KMS-11 (cell line): ENCODE data around the gene ECHS1.

Experiments used
- H2AFZ ChIP-seq: fragments of 200-600 bp; sonication (generic); 2 replicates; pipeline ENCODE4 v1.6.1; 2016; ENCODE audit warnings: antibody characterized with exemption, mixed run types, low read depth
- H3K27ac ChIP-seq: fragments of 200-600 bp; sonication (generic); 2 replicates; pipeline ENCODE4 v1.6.1; 2016; ENCODE audit warnings: mild to moderate bottlenecking, mixed run types
- H3K27me3 ChIP-seq: fragments of 200-600 bp; sonication (generic); 2 replicates; pipeline ENCODE4 v1.6.1; 2017; ENCODE audit warnings: mild to moderate bottlenecking, low read depth, mixed run types, moderate library complexity; ENCODE audit not compliant: insufficient read depth
- H3K36me3 ChIP-seq: fragments of 200-600 bp; sonication (generic); 2 replicates; pipeline ENCODE4 v1.6.1; 2017; ENCODE audit warnings: mild to moderate bottlenecking, mixed run types; ENCODE audit not compliant: insufficient read depth
- H3K4me1 ChIP-seq: fragments of 200-600 bp; sonication (generic); 2 replicates; pipeline ENCODE4 v1.6.1; 2016; ENCODE audit warnings: mild to moderate bottlenecking, low read depth, mixed run types; ENCODE audit not compliant: poor library complexity, severe bottlenecking
- H3K4me2 ChIP-seq: fragments of 200-600 bp; sonication (generic); 2 replicates; pipeline ENCODE4 v1.7.0; 2016; ENCODE audit warnings: mild to moderate bottlenecking, mixed run types
- H3K4me3 ChIP-seq: fragments of 200-600 bp; sonication (generic); IDR thresholded peaks from 2 replicates; pipeline ENCODE4 v1.6.1; 2017; ENCODE audit warnings: low read depth, low read length, mixed read lengths; ENCODE audit not compliant: insufficient read depth
- H3K79me2 ChIP-seq: fragments of 200-600 bp; sonication (generic); 2 replicates; pipeline ENCODE4 v1.6.1; 2016; ENCODE audit warnings: low read depth, mixed run types; ENCODE audit not compliant: insufficient read depth
- H3K9ac ChIP-seq: fragments of 200-600 bp; sonication (generic); 2 replicates; pipeline ENCODE4 v1.6.1; 2016; ENCODE audit warnings: mild to moderate bottlenecking, mixed run types
- H4K20me1 ChIP-seq: fragments of 200-600 bp; sonication (generic); 2 replicates; pipeline ENCODE4 v1.6.1; 2016; ENCODE audit warnings: mild to moderate bottlenecking, mixed run types; ENCODE audit not compliant: insufficient read depth
- TF ChIP-seq, protein P1 (sequence below): fragments of 200-600 bp; sonication (generic); conservative IDR thresholded peaks from 2 replicates; pipeline ENCODE4 v1.6.1; 2017; ENCODE audit warnings: low read depth, mild to moderate bottlenecking, antibody characterized with exemption, low read length, moderate library complexity, mixed read lengths

ECHS1 gene

GRCh38 chr10:133412381-133412711 lies 39.2 kb upstream of the ECHS1 start:
- Histone ChIP-seq H3K79me2 (no peaks in the 10 kb centered on the region; the same call in 1 of the 2 replicates), H3K4me1 (no peaks in the 10 kb centered on the region)
- TF ChIP-seq, protein P1, sequence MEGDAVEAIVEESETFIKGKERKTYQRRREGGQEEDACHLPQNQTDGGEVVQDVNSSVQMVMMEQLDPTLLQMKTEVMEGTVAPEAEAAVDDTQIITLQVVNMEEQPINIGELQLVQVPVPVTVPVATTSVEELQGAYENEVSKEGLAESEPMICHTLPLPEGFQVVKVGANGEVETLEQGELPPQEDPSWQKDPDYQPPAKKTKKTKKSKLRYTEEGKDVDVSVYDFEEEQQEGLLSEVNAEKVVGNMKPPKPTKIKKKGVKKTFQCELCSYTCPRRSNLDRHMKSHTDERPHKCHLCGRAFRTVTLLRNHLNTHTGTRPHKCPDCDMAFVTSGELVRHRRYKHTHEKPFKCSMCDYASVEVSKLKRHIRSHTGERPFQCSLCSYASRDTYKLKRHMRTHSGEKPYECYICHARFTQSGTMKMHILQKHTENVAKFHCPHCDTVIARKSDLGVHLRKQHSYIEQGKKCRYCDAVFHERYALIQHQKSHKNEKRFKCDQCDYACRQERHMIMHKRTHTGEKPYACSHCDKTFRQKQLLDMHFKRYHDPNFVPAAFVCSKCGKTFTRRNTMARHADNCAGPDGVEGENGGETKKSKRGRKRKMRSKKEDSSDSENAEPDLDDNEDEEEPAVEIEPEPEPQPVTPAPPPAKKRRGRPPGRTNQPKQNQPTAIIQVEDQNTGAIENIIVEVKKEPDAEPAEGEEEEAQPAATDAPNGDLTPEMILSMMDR: no peak

GRCh38 chr10:133411523-133412380 lies 38.6 kb upstream of the ECHS1 start:
- Histone ChIP-seq H3K4me3 (no peak overlapping the region), H3K36me3 (no peaks in the 10 kb centered on the region; the same call in 1 of the 2 replicates)
- TF ChIP-seq, protein P1: no peak

More at GRCh38 chr10:133412381-133412711, 39.2 kb upstream of the ECHS1 start:
- no peak overlapping the region for H3K27ac ChIP-seq
- no peak overlapping the region for H3K9ac ChIP-seq
- no peaks in the 10 kb centered on the region for H4K20me1 ChIP-seq
- no peak overlapping the region for H3K4me3 ChIP-seq
- no peaks in the 10 kb centered on the region for H3K27me3 ChIP-seq
- H2AFZ ChIP-seq: no peak overlapping the region
- no peak overlapping the region for H3K4me2 ChIP-seq
- H3K36me3 ChIP-seq: no peaks in the 10 kb centered on the region; the same call in 1 of the 2 replicates

DNA sequence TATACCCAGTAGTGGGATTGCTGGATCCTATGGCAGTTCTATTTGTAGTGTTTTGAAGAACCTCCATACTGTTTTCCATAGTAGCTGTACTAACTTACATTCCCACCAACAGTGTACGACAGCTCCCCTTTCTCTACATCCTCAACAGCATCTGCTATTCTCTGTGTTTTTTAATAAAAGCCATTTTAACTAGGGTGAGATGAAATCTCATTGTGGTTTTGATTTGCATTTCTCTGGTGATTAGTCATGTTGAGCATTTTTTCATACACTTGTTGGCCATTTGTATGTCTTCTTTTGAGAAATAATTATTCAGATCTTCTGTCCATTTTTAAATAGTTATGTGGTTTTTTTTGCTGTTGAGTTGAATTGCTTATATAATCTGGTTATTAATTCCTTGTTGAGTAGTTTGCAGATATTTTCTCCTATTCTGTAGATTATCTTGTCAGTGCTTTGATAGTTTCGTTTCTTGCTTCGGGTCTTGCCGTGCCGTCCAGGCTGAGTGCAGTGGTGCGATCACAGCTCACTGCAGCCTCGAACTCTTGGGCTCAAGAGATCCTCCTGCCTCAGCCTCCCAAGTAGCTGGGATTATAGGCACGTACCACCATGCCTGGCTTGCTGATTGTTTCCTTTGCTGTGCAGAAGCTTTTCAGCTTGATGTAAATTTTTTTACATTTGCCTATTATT lies 32.8 kb upstream of the ECHS1 start:
- Histone ChIP-seq H3K4me3 (no peak overlapping the region), H3K79me2 (no peaks in the 10 kb centered on the region; the same call in none of the 2 replicates), H2AFZ (no peak overlapping the region), H3K4me2 (no peak overlapping the region), H3K27ac (no peak overlapping the region), H3K36me3 (no peaks in the 10 kb centered on the region), H3K27me3 (no peaks in the 10 kb centered on the region), H4K20me1 (no peaks in the 10 kb centered on the region), H3K4me1 (peaks cover 18% of the 10 kb centered on the region), H3K9ac (no peak overlapping the region)
- TF ChIP-seq, protein P1: no peak

More at GRCh38 chr10:133411523-133412380, 38.6 kb upstream of the ECHS1 start:
- Histone ChIP-seq H2AFZ (no peak overlapping the region), H3K4me1 (no peaks in the 10 kb centered on the region), H3K79me2 (no peaks in the 10 kb centered on the region; the same call in 1 of the 2 replicates), H4K20me1 (no peaks in the 10 kb centered on the region), H3K4me2 (no peak overlapping the region), H3K9ac (no peak overlapping the region), H3K27ac (no peak overlapping the region), H3K27me3 (no peaks in the 10 kb centered on the region)

DNA sequence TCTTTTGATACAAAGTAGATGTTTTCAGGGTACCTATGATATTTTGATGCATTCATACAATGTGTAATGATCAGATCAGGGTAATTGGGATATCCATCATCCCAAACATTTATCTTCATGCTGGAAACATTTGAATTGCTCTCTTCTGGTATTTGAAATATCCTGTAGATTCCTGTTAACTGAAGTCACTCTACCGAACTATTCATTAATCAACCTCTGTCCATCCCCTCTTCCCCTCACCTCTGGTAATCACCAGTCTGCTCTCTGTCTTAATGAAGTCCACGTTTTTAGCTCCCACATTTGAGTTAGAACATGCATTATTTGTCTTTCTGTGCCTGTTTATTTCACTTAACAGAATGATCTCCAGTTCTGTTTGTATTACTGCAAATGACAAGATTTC lies 32.1 kb upstream of the ECHS1 start:
- Histone ChIP-seq H3K4me3 (no peak overlapping the region), H3K9ac (no peak overlapping the region), H3K36me3 (no peaks in the 10 kb centered on the region), H3K4me1 (peaks cover 25% of the 10 kb centered on the region), H4K20me1 (no peaks in the 10 kb centered on the region), H3K27ac (no peak overlapping the region), H3K4me2 (no peak overlapping the region), H3K27me3 (no peaks in the 10 kb centered on the region), H2AFZ (no peak overlapping the region), H3K79me2 (no peaks in the 10 kb centered on the region; the same call in none of the 2 replicates)
- TF ChIP-seq, protein P1: no peak
